Osteoblast (primary cell): Measurements from ENCODE around the gene CYSRT1. TPM values are rescaled to one million over a fixed set of nuclear protein-coding genes. Genes with fewer than 3 reads are reported as not detected.
"Not testable (repeated sequence)": the region's sequence is repeated elsewhere in the genome, so short reads cannot be mapped to it uniquely, and the experiment has no call there.

ENCODE experiments used
- DNase-seq: peaks from one replicate; pipeline ENCODE4 v3.0.0; 2011; ENCODE audit warnings: low spot score, mixed read lengths; ENCODE audit not compliant: insufficient read length; ENCODE audit errors: missing footprints
- H2AFZ ChIP-seq: 2 replicates; pipeline ENCODE4 v1.6.0; 2011; ENCODE audit warnings: mild to moderate bottlenecking, low read length
- H3K27ac ChIP-seq: 2 replicates; pipeline ENCODE4 v1.5.1; 2011; ENCODE audit warnings: mild to moderate bottlenecking, low read depth, low read length, moderate library complexity
- H3K27me3 ChIP-seq: 2 replicates; pipeline ENCODE4 v1.6.0; 2012; ENCODE audit warnings: mild to moderate bottlenecking, control low read depth, inconsistent platforms, low read length, moderate library complexity; ENCODE audit not compliant: insufficient read depth
- H3K36me3 ChIP-seq: 2 replicates; pipeline ENCODE4 v1.5.1; 2011; ENCODE audit warnings: mild to moderate bottlenecking, low read length, control low read depth, moderate library complexity; ENCODE audit not compliant: insufficient read depth
- H3K4me1 ChIP-seq: 2 replicates; pipeline ENCODE4 v1.5.1; 2011; ENCODE audit warnings: mild to moderate bottlenecking, low read length, control low read depth, moderate library complexity; ENCODE audit not compliant: insufficient read depth
- H3K4me2 ChIP-seq: 2 replicates; pipeline ENCODE4 v1.6.0; 2011; ENCODE audit warnings: mild to moderate bottlenecking, low read length; ENCODE audit not compliant: insufficient read depth
- H3K4me3 ChIP-seq: fragments of 200-600 bp; sonication (generic); 3 replicates; pipeline ENCODE4 v1.5.1; 2012; ENCODE audit warnings: mild to moderate bottlenecking, low read length, inconsistent platforms; ENCODE audit not compliant: insufficient read depth
- H3K79me2 ChIP-seq: 2 replicates; pipeline ENCODE4 v1.6.0; 2012; ENCODE audit warnings: mild to moderate bottlenecking, low read length, control low read depth, inconsistent platforms; ENCODE audit not compliant: insufficient read depth
- H3K9me3 ChIP-seq: 2 replicates; pipeline ENCODE4 v1.5.1; 2011; ENCODE audit warnings: low read depth, low read length, control low read depth
- H4K20me1 ChIP-seq: 2 replicates; pipeline ENCODE4 v1.6.0; 2012; ENCODE audit warnings: mild to moderate bottlenecking, low read length, control low read depth; ENCODE audit not compliant: insufficient read depth
- total RNA-seq: library from RNA; depleted of rRNA; stranded (reverse); fragments of >200 nt; gene quantifications from 2 replicates; pipeline ENCODE4 v1.2.3, GENCODE V29; 2012
- TF ChIP-seq, protein P1 (sequence below): IDR thresholded peaks from 2 replicates; pipeline ENCODE4 v1.5.1; 2011; ENCODE audit warnings: mild to moderate bottlenecking, low read depth, low read length, moderate library complexity; ENCODE audit errors: extremely low read depth

CYSRT1 gene
- total RNA-seq, 1 donor: 1.1 TPM

DNA sequence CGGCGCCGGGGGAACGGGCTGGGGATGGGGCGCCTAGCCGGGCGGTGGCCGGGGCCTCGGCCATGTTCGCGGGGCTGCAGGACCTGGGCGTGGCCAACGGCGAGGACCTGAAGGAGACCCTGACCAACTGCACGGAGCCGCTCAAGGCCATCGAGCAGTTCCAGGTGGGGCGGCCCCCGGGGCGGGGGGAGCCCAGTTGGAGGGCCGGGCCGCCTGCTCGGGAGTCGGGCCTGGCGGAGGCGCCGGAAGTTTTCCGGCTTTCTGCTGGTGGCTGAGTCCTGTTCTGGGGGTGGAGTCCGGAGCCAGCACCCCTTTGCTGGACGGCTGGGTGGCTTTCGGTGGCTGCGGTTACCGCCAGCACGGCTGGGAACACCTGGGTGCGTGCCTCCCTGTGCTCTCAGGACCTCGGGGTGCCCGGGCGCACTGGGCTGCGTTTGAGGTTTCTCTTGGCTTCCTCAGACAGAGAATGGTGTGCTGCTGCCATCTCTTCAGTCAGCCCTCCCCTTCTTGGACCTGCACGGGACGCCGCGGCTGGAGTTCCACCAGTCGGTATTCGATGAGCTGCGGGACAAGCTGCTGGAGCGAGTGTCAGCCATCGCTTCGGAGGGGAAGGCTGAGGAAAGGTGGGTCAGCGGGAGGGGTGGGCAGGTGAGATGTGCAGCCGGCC is 30.6 kb downstream of the CYSRT1 start:
- TF ChIP-seq, protein P1, sequence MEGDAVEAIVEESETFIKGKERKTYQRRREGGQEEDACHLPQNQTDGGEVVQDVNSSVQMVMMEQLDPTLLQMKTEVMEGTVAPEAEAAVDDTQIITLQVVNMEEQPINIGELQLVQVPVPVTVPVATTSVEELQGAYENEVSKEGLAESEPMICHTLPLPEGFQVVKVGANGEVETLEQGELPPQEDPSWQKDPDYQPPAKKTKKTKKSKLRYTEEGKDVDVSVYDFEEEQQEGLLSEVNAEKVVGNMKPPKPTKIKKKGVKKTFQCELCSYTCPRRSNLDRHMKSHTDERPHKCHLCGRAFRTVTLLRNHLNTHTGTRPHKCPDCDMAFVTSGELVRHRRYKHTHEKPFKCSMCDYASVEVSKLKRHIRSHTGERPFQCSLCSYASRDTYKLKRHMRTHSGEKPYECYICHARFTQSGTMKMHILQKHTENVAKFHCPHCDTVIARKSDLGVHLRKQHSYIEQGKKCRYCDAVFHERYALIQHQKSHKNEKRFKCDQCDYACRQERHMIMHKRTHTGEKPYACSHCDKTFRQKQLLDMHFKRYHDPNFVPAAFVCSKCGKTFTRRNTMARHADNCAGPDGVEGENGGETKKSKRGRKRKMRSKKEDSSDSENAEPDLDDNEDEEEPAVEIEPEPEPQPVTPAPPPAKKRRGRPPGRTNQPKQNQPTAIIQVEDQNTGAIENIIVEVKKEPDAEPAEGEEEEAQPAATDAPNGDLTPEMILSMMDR: no peak
- peak overlapping the region; percentile 33 for H2AFZ ChIP-seq
- no peak for DNase-seq
- peaks cover 30% of the 10 kb centered on the region for H3K79me2 ChIP-seq
- peaks cover 13% of the 10 kb centered on the region for H3K4me1 ChIP-seq
- H3K27ac ChIP-seq: no peak overlapping the region
- H4K20me1 ChIP-seq: peaks cover 14% of the 10 kb centered on the region
- peak overlapping the region; percentile 92 for H3K4me2 ChIP-seq
- no peaks in the 10 kb centered on the region for H3K9me3 ChIP-seq
- peaks cover 19% of the 10 kb centered on the region for H3K36me3 ChIP-seq
- no peaks in the 10 kb centered on the region for H3K27me3 ChIP-seq
- peak overlapping the region; percentile 90 for H3K4me3 ChIP-seq

DNA sequence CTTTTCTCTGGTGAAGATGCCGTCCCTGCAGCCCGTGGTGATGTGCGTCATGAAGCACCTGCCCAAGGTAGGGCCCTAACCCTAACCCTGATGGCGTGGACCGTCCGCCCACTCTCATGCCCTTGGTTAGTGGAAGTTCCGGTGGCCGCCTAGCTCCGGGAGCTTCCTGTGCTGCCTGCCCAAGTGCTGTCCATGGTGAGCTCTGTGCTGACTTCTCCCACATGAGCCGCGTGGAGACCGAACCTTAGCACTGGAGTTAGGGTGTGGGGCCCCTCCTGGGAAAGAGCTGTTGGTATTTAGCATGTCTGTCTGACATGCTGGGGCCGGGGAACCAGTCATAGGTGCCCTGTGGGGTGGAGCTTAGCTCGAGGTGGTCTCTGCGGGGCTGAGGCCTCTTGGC is 31.4 kb downstream of the CYSRT1 start:
- Histone ChIP-seq H2AFZ (no peak overlapping the region), H3K27me3 (no peaks in the 10 kb centered on the region), H3K9me3 (no peaks in the 10 kb centered on the region), H3K36me3 (peaks cover 19% of the 10 kb centered on the region), H3K4me1 (peaks cover 13% of the 10 kb centered on the region), H3K27ac (no peak overlapping the region), H4K20me1 (peaks cover 14% of the 10 kb centered on the region), H3K79me2 (peaks cover 30% of the 10 kb centered on the region), H3K4me3 (peak overlapping the region; percentile 90), H3K4me2 (peak overlapping the region; percentile 92)
- DNase-seq: peak; percentile 67
- TF ChIP-seq, protein P1: no peak

DNA sequence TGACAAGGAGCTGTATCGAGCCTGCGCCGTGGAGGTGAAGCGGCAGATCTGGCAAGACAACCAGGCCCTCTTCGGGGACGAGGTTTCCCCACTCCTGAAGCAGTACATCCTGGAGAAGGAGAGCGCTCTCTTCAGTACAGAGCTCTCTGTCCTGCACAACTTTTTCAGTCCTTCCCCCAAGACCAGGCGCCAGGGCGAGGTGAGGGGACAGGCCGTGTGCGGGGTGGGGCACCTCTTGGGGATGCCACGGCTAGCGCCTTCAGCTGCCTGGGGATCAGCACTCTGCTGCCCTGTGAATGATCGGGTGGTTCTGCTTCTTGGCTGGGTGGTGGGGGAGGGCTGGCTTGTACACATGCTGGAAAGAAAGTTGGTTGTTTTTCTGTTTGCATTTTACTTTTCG is 31.9 kb downstream of the CYSRT1 start:
- Histone ChIP-seq H3K27me3 (no peaks in the 10 kb centered on the region), H3K27ac (no peak overlapping the region), H3K4me3 (no peak overlapping the region), H3K79me2 (peaks cover 30% of the 10 kb centered on the region), H3K4me1 (peaks cover 13% of the 10 kb centered on the region), H3K9me3 (no peaks in the 10 kb centered on the region), H3K36me3 (peaks cover 19% of the 10 kb centered on the region), H4K20me1 (peaks cover 14% of the 10 kb centered on the region), H3K4me2 (peak overlapping the region; percentile 92), H2AFZ (no peak overlapping the region)
- TF ChIP-seq, protein P1: no peak
- peak; percentile 77 for DNase-seq

DNA sequence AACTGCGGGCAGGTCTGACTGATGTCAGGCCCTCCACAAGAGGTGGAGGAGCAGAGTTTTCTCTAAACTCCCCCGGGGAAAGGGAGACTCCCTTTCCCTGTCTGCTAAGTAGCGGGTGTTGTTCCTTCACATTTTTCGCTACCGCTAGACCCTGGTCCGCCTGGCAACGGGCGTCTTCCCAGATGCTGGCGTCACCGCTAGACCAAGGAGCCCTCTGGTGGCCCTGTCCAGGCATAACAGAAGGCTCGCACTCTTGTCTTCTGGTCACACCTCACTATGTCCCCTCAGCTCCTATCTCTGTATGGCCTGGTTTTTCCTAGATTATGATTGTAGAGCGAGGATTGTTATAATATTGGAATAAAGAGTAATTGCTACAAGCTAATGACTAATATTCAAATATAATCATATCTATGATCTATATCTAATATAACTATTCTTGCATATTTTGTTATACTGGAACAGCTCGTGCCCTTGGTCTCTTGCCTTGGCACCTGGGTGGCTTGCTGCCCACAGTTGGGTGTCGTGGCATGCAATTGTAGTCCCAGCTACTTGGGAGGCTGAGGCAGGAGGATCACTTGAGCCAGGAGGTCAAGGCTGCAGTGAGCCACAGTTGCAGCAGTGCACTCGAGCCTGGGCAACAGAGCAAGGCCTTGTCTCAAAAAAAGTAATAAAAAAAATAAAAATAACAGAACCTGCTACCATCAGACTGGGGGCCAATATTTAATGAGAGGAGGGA is 37.4 kb downstream of the CYSRT1 start:
- not testable (repeated sequence) for H3K9me3 ChIP-seq
- peaks cover 38% of the 10 kb centered on the region for H3K36me3 ChIP-seq

More for the DNA sequence above, 37.4 kb downstream of the CYSRT1 start:
- DNase-seq, H2AFZ ChIP-seq, H3K27me3 ChIP-seq, H3K4me1 ChIP-seq, H3K27ac ChIP-seq, H4K20me1 ChIP-seq, H3K4me2 ChIP-seq, H3K4me3 ChIP-seq: not testable (repeated sequence)
- TF ChIP-seq, protein P1: peak; percentile 42
- peaks cover 14% of the 10 kb centered on the region for H3K79me2 ChIP-seq
